GM12878 (cell line): ENCODE results near the gene ADAM15.

Experiments used
- CTCF ChIP-seq, 3 experiments: IDR thresholded peaks in 2 of 3; conservative IDR thresholded peaks in 1 of 3; 2 replicates each; pipeline ENCODE4 v1.5.1; 2011; ENCODE audit warnings: low read depth in 3 of 3, low read length in 3 of 3, mild to moderate bottlenecking in 3 of 3, control low read depth in 2 of 3, moderate library complexity in 2 of 3, inconsistent platforms in 1 of 3, mixed read lengths in 1 of 3; ENCODE audit not compliant: control insufficient read depth in 2 of 3, insufficient read depth in 1 of 3; ENCODE audit errors: extremely low read depth in 1 of 3
- EP300 ChIP-seq, 2 experiments: fragments of 150-350 bp in 1 of 2; IDR thresholded peaks; 2 replicates each; pipeline ENCODE4 v1.6.1; 2011 to 2012; ENCODE audit warnings: low read depth in 2 of 2, low read length in 2 of 2, borderline replicate concordance in 1 of 2, improper control_type of control experiment in 1 of 2, inconsistent platforms in 1 of 2; ENCODE audit not compliant: control insufficient read depth in 1 of 2
- HDGF ChIP-seq: fragments of 450-650 bp; IDR thresholded peaks from 2 replicates; pipeline ENCODE4 v1.6.1; 2016; ENCODE audit warnings: antibody characterized with exemption
- JUNB ChIP-seq: IDR thresholded peaks from 2 replicates; pipeline ENCODE4 v1.6.1; 2016; ENCODE audit warnings: antibody characterized with exemption, mild to moderate bottlenecking
- POLR2A ChIP-seq: IDR thresholded peaks from 2 replicates; pipeline ENCODE4 v1.6.1; 2011; ENCODE audit warnings: low read depth, mild to moderate bottlenecking, low read length
- RFX5 ChIP-seq: IDR thresholded peaks from 2 replicates; pipeline ENCODE4 v1.6.1; 2011; ENCODE audit warnings: low read depth, low read length, improper control_type of control experiment
- SIN3A ChIP-seq: IDR thresholded peaks from 2 replicates; pipeline ENCODE4 v1.6.1; 2012; ENCODE audit warnings: low read depth, low read length, improper control_type of control experiment
- ZSCAN29 ChIP-seq: fragments of 450-650 bp; IDR thresholded peaks from 2 replicates; pipeline ENCODE4 v1.6.1; 2017; ENCODE audit warnings: mild to moderate bottlenecking, moderate library complexity

GRCh38 chr1:155009742-155010141 is 41.4 kb upstream of the ADAM15 start:
- no peak for TF ChIP-seq CTCF (IDR thresholded peaks at IDR 0.05 in 2 of 3, conservative IDR thresholded peaks at IDR 0.05 in 1 of 3; ENCODE audit: control insufficient read depth in 2 of 3, extremely low read depth in 1 of 3, insufficient read depth in 1 of 3, low read depth in 3 of 3, low read length in 3 of 3)
- TF ChIP-seq SIN3A: no peak
- TF ChIP-seq ZSCAN29: no peak
- no peak for TF ChIP-seq RFX5
- TF ChIP-seq JUNB: no peak
- TF ChIP-seq POLR2A: no peak
- TF ChIP-seq EP300 (IDR thresholded peaks at IDR 0.05; ENCODE audit: borderline replicate concordance in 1 of 2, control insufficient read depth in 1 of 2, low read depth in 2 of 2, low read length in 2 of 2): no peak
- TF ChIP-seq HDGF: no peak
